HT-29 (cell line): ENCODE measurements around the gene ATOH8. TPM values are rescaled to one million over a fixed set of nuclear protein-coding genes. Genes with fewer than 3 reads are reported as not detected.
"Not testable (repeated sequence)": the region's sequence is repeated elsewhere in the genome, so short reads cannot be mapped to it uniquely, and the experiment has no call there.

Experiments used
- DNase-seq: peaks from one replicate; pipeline ENCODE4 v3.0.0-alpha.2; 2015; ENCODE audit warnings: low spot score
- small RNA-seq: library from RNA; depleted of rRNA; stranded (forward); fragments of <200 nt; gene quantifications from one replicate; pipeline ENCODE3, GENCODE V24; 2014
- total RNA-seq: library from RNA; depleted of rRNA; stranded (reverse); fragments of >200 nt; shearing (Covaris generic); gene quantifications from 2 replicates; pipeline ENCODE4 v1.2.3, GENCODE V29; 2014; rRNA removed

The ATOH8 gene
- total RNA-seq, 1 experiment from 2014 or later = 2.3 TPM

- DNase-seq = peak; percentile 79
Measured at GRCh38 chr2:85826990-85827878, 73.4 kb downstream of the ATOH8 start.

DNA sequence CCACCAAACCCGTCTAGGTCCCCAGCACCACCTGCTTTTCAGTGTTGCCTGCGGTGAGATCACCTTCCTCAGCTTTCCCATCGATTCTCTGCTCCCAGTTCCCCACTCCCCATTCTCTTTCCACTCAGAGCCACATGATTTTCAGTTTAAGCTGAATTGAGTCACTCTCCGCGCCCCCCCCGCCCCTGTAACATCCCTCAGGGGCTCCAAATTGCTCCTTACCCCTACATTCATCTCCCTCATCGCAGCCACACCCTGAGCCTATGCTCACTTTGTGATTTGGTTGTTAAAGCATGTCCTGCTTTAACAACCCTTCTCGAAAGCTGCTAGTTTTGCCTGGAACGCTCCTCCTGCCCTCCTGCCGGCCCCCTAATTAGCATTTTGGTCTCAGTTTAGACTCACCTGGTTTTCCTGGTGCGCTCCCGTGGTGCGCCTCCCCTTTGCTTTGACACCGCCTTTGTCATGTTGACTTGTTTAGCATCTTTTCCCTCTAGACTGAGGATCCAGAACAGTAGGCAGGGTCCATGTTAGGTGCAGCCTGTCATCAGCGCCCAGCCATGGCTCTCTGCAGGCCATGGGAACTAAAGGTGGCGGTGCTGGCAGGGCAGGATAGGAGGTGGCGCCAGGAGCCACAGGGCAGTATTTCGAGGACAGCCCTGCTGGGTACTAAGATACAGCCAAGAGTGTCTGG lies 74.2 kb downstream of the ATOH8 start:
- no peak for DNase-seq

DNA sequence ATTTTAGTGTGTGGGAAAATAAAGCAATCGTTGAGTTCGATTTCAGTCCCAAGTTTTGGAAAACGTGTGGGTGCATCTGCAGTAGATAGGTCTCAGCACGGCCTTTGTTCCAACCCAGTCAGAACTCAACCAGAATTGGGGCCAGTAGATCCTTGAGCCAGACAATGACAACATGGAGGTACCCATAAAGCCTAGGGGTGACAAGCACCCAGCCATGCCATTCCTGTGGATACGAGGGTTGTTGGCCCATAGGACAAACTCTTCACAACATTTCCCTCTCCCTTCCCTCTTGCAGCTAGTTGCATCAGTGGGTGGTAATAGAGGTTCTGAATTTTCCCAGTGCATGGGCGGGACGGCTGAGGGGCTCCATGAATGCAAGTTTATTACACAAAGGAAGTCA lies 74.9 kb downstream of the ATOH8 start:
- no peak for DNase-seq

GRCh38 chr2:85829394-85829793 lies 75.6 kb downstream of the ATOH8 start:
- not testable (repeated sequence) for DNase-seq

DNA sequence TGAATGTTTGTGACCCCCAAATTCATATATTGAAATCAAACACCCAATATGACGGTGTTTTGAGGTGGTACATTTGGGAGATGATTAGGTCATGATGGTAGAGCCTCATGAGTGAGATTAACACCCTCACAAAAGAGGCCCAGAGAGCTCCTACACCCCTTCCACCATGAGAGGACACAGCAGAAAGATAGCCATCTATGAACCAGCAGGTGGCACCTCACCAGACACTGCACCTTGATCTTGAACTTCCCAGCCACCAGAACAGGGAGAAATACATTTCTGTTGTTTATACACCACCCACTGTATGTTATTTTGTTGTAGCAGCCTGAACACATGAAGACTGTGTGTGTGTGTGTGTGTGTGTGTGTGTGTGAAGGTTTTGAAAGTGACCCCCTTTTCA lies 76.9 kb downstream of the ATOH8 start:
- no peak for DNase-seq

- no peak for DNase-seq
Measured at GRCh38 chr2:85831735-85832134, 77.9 kb downstream of the ATOH8 start.

DNA sequence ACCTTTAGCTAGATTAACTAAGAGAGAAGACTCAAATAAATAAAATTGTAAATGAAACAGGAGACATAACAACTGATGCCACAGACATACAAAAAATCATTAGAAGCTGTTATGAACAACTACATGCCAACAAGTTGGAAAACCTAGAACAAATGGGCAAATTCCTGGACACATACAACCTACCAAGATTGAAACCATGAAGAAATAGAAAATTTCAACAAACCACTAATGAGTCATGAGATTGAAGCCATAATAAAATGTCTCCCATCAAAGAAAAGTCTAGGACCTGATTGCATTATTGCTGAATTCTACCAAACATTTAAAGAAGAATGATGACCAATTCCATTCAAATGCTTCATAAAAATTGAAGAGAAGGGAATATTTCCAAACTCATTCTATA lies 80.7 kb downstream of the ATOH8 start:
- DNase-seq = no peak

Small RNAs within 50 kb of the gene (small RNA-seq; reads per million reads assigned to genes)
- not detected for gene MIR6071
- gene RN7SKP83 = not detected
- gene RNU1-38P = 0.43 reads per million

Other genes starting within 250 kb of the ATOH8 start
- 168 and 205 TPM in 2 replicates for gene MAT2A, start 214.8 kb upstream of the ATOH8 start, total RNA-seq
- 23.9 and 38.8 TPM in 2 replicates for gene GGCX, start 192.5 kb upstream of the ATOH8 start, total RNA-seq
- 92.3 and 93.1 TPM in 2 replicates for gene VAMP8, start 176.4 kb upstream of the ATOH8 start, total RNA-seq
- 2.7 and 10.4 TPM in 2 replicates for gene VAMP5, start 169.6 kb upstream of the ATOH8 start, total RNA-seq
- gene RNF181, start 158.2 kb upstream of the ATOH8 start, total RNA-seq = 107 and 109 TPM in 2 replicates
- 12.1 and 12.3 TPM in 2 replicates for gene TMEM150A, start 151.3 kb upstream of the ATOH8 start, total RNA-seq
- gene C2orf68, start 141.9 kb upstream of the ATOH8 start, total RNA-seq = 40.0 and 47.9 TPM in 2 replicates
- gene USP39, start 137.8 kb upstream of the ATOH8 start, total RNA-seq = 87.5 and 98.8 TPM in 2 replicates
- gene SFTPB, start 85.8 kb upstream of the ATOH8 start, total RNA-seq = not detected in 2 replicates
- gene GNLY, start 59.6 kb upstream of the ATOH8 start, total RNA-seq = not detected in 2 replicates
- 0.99 and 2.4 TPM in 2 replicates for gene ST3GAL5, start 135.0 kb downstream of the ATOH8 start, total RNA-seq